ENCODE measurements around the gene RNF212B. TPM values are rescaled to one million over a fixed set of nuclear protein-coding genes. Genes with fewer than 3 reads are reported as not detected.

The RNF212B gene
- total and polyA plus RNA-seq, 2 of the 13 experiments (the other 11 are each of a cell fraction or from before 2014, with no cell fraction given) = 0.05 TPM; not detected in 1

DNA sequence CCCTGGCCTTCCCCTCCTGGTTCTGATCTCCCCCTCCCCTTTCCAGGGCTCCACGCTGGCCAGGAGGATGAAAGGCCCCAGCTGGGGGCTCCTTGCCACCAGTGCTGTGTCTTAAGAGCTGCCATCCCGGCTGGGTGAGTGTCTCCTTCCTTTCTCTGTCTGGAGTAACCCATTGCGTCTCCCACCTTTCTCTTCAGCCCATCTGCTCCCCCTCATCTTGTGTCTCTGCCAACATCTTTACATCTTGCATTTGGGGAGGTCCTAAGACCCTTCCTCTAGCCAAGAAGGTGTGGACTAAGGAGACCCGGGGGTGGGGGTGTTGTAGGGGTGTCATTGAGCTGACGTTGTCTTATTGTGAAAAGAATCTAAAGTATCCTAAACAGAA lies 69.4 kb downstream of the RNF212B start (continued):
- TF ChIP-seq MEIS1 (CRISPR knock-in tag; IDR thresholded peaks at IDR 0.05; ENCODE audit: borderline replicate concordance) (no peak), SMARCC2 (IDR thresholded peaks at IDR 0.05) (no peak), ONECUT2 (CRISPR knock-in tag; IDR thresholded peaks at IDR 0.05) (no peak), ZMAT3 (CRISPR knock-in tag; conservative IDR thresholded peaks at IDR 0.05) (peak; percentile 25; the same call in 1 of the 2 replicates), ATF7 (IDR thresholded peaks at IDR 0.05) (no peak), ATF7 (CRISPR knock-in tag; IDR thresholded peaks at IDR 0.05) (no peak)
- TF ChIP-seq, protein P1, sequence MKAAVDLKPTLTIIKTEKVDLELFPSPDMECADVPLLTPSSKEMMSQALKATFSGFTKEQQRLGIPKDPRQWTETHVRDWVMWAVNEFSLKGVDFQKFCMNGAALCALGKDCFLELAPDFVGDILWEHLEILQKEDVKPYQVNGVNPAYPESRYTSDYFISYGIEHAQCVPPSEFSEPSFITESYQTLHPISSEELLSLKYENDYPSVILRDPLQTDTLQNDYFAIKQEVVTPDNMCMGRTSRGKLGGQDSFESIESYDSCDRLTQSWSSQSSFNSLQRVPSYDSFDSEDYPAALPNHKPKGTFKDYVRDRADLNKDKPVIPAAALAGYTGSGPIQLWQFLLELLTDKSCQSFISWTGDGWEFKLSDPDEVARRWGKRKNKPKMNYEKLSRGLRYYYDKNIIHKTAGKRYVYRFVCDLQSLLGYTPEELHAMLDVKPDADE (CRISPR knock-in tag; IDR thresholded peaks at IDR 0.05) = 0 out of 2 replicates have a peak, but pooled peaks have one; percentile 13

DNA sequence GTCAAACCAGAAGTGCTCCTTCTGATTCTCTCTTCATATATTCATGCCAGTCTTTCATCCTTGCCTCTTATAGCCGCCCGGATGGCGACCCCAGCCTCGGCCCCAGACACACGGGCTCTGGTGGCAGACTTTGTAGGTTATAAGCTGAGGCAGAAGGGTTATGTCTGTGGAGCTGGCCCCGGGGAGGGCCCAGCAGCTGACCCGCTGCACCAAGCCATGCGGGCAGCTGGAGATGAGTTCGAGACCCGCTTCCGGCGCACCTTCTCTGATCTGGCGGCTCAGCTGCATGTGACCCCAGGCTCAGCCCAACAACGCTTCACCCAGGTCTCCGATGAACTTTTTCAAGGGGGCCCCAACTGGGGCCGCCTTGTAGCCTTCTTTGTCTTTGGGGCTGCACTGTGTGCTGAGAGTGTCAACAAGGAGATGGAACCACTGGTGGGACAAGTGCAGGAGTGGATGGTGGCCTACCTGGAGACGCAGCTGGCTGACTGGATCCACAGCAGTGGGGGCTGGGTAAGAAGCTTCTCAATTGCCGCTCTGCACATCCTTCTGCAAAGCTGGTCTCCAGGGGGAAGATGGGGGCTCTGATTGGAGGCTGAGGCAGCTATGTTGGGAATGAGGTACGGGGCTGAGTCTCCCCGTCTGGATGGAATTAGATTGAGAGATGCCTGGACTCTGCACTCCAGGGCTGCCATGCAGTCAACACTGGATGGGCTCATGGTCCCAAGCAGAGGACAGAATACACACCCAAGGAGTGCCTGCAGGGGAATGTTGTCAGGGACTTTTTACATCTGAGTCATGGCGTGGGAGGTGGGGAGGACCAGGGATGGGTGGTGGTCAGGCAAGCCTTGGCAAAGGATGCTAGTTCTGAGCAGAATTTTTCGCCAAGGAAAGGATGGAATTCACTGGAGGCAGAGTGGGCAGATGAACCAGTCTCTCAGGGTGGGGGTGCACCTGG lies 70.2 kb downstream of the RNF212B start:
- peaks cover 27 to 38% of the 10 kb centered on the region in 2 experiments for H3K36me3 ChIP-seq (replicated peaks in 1 of 2; ENCODE audit: control insufficient read depth in 1 of 2, insufficient read depth in 2 of 2, low read length in 2 of 2)
- TF ChIP-seq ZNF703 (CRISPR knock-in tag; IDR thresholded peaks at IDR 0.05; ENCODE audit: borderline replicate concordance) (no peak), ZNF879 (CRISPR knock-in tag; IDR thresholded peaks at IDR 0.05) (0 out of 2 replicates have a peak, but pooled peaks have one; percentile 25), ATF1 (CRISPR knock-in tag; IDR thresholded peaks at IDR 0.05) (no peak)
- TF ChIP-seq, protein P2, sequence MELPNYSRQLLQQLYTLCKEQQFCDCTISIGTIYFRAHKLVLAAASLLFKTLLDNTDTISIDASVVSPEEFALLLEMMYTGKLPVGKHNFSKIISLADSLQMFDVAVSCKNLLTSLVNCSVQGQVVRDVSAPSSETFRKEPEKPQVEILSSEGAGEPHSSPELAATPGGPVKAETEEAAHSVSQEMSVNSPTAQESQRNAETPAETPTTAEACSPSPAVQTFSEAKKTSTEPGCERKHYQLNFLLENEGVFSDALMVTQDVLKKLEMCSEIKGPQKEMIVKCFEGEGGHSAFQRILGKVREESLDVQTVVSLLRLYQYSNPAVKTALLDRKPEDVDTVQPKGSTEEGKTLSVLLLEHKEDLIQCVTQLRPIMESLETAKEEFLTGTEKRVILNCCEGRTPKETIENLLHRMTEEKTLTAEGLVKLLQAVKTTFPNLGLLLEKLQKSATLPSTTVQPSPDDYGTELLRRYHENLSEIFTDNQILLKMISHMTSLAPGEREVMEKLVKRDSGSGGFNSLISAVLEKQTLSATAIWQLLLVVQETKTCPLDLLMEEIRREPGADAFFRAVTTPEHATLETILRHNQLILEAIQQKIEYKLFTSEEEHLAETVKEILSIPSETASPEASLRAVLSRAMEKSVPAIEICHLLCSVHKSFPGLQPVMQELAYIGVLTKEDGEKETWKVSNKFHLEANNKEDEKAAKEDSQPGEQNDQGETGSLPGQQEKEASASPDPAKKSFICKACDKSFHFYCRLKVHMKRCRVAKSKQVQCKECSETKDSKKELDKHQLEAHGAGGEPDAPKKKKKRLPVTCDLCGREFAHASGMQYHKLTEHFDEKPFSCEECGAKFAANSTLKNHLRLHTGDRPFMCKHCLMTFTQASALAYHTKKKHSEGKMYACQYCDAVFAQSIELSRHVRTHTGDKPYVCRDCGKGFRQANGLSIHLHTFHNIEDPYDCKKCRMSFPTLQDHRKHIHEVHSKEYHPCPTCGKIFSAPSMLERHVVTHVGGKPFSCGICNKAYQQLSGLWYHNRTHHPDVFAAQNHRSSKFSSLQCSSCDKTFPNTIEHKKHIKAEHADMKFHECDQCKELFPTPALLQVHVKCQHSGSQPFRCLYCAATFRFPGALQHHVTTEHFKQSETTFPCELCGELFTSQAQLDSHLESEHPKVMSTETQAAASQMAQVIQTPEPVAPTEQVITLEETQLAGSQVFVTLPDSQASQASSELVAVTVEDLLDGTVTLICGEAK (IDR thresholded peaks at IDR 0.05) = no peak
- TF ChIP-seq, protein P2 (CRISPR knock-in tag; IDR thresholded peaks at IDR 0.05) = no peak

More for the DNA sequence above, 70.2 kb downstream of the RNF212B start:
- Histone ChIP-seq H3K4me1 (ENCODE audit: insufficient read depth, low read length) (peaks cover 56% of the 10 kb centered on the region), H3K27ac (ENCODE audit: extremely low read length, insufficient read depth, low read length) (peak overlapping the region; percentile 87), H4K20me1 (ENCODE audit: insufficient read depth, low read length) (no peaks in the 10 kb centered on the region), H3K27me3 (ENCODE audit: control insufficient read depth in 1 of 2, insufficient read depth in 2 of 2, low read length in 2 of 2) (no peaks in the 10 kb centered on the region; a peak in 1 of 5 replicates), H3K4me2 (ENCODE audit: low read depth, low read length) (peak overlapping the region; percentile 96), H3K9me3 (ENCODE audit: low read length) (no peaks in the 10 kb centered on the region), H3K9ac (ENCODE audit: insufficient read depth, low read depth, low read length) (peak overlapping the region; percentile 99), H3K4me3 (replicated peaks in 1 of 3; ENCODE audit: insufficient read depth in 1 of 3, low read depth in 2 of 3, low read length in 3 of 3) (peak overlapping the region; percentile 95 to 99 (median 96)), H3K79me2 (ENCODE audit: insufficient read depth, low read length) (peaks cover 34% of the 10 kb centered on the region), H2AFZ (ENCODE audit: low read length) (no peak overlapping the region)
- no peak for ATAC-seq
- intact Hi-C loops (cut with micrococcal nuclease; ENCODE audit: unreplicated experiment) (loop anchor here (10.0 kb wide), 3 partner anchors 323 to 987 kb away; partner anchors contain the start of genes AJUBA, DCAF11, DHRS1 and NOP9), in situ Hi-C loops (cut with HindIII; ENCODE audit: extremely low pct_ligation_motif_present, low pct_unique_long_range_greater_than_20kb) (loop anchor here (25.0 kb wide), 1 partner anchor 829 kb away; the partner anchor contains the start of genes EMC9, FITM1, PSME1 and PSME2)
- WGBS (ENCODE audit: low lambda C conversion rate) = 94% methylated on average over 22 of the region's 22 CpGs
- POLR2A ChIA-PET = interaction anchor here (0.6 to 18.7 kb wide), 9 partner anchors 13 to 807 kb away, joined by 3 to 1053 read pairs (median 7); partner anchors contain the start of genes DCAF11, HOMEZ, NRL and PABPN1
- CTCF ChIA-PET (ENCODE audit: low intra/inter-chr PET ratio, low total read pairs) = no interaction called here
- DNase-seq (ENCODE audit: low spot score) = no peak
- no peak for FAIRE-seq
- no TSS peak for BruUV-seq (replicated peaks)

Measured in HepG2 (cell line).